DND-41 (cell line): ENCODE data around the gene JAZF1.

ENCODE experiments used
- EZH2 ChIP-seq: IDR thresholded peaks from 3 replicates; pipeline ENCODE4 v1.6.1; 2012; ENCODE audit warnings: borderline replicate concordance, low read depth, mild to moderate bottlenecking, moderate library complexity, low read length, inconsistent platforms; ENCODE audit not compliant: severe bottlenecking
- TF ChIP-seq, protein P1 (sequence below): IDR thresholded peaks from 2 replicates; pipeline ENCODE4 v1.5.1; 2012; ENCODE audit warnings: borderline replicate concordance, low read length, moderate library complexity, mild to moderate bottlenecking; ENCODE audit not compliant: poor library complexity, severe bottlenecking; ENCODE audit errors: extremely low read depth

DNA sequence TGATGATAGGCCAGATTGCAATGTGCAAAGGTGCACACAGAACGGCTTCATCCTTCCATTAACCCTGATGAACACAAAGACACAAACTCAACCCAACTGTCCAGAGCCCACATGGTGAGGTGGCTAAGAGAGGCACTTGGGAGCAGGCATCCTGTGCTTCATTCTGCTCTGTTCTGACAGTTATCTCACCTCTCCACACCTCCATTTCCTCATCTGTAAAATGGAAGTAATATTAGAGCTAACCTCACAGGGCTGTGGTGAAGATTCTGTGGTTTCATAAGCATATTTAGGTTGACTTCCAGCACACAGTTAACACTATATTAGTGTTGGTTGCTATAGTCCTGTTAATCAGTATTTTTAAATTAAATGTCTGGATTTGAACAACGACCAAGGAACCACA is 314.3 kb downstream of the JAZF1 start:
- TF ChIP-seq EZH2 = no peak
- TF ChIP-seq, protein P1, sequence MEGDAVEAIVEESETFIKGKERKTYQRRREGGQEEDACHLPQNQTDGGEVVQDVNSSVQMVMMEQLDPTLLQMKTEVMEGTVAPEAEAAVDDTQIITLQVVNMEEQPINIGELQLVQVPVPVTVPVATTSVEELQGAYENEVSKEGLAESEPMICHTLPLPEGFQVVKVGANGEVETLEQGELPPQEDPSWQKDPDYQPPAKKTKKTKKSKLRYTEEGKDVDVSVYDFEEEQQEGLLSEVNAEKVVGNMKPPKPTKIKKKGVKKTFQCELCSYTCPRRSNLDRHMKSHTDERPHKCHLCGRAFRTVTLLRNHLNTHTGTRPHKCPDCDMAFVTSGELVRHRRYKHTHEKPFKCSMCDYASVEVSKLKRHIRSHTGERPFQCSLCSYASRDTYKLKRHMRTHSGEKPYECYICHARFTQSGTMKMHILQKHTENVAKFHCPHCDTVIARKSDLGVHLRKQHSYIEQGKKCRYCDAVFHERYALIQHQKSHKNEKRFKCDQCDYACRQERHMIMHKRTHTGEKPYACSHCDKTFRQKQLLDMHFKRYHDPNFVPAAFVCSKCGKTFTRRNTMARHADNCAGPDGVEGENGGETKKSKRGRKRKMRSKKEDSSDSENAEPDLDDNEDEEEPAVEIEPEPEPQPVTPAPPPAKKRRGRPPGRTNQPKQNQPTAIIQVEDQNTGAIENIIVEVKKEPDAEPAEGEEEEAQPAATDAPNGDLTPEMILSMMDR = no peak
